Measurements from ENCODE around the gene LACTBL1.

Gene LACTBL1

DNA sequence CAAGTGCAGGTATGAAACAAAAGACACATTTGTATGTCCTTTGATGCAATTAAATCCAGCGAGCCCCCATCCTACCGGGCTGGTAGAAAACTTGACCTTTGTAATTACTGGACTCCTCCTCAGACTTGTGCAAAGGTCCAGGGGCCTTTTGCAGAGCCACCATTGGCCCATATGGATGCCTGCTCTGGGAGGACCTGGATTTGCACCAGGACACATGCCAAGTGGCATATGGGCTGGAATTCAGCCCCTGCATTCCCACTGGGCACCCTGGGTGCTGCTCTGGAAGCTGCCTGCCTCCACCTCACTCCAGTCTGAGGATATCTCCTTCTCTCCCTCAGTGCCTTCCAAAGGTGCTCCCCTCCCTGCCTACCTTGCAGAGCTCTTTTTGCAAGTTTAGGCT lies 36.0 kb downstream of the LACTBL1 start:
- H3K4me3 ChIP-seq (ENCODE audit: insufficient read depth, low read length, poor library complexity, severe bottlenecking), result no peak overlapping the region
- TF ChIP-seq, protein P1, sequence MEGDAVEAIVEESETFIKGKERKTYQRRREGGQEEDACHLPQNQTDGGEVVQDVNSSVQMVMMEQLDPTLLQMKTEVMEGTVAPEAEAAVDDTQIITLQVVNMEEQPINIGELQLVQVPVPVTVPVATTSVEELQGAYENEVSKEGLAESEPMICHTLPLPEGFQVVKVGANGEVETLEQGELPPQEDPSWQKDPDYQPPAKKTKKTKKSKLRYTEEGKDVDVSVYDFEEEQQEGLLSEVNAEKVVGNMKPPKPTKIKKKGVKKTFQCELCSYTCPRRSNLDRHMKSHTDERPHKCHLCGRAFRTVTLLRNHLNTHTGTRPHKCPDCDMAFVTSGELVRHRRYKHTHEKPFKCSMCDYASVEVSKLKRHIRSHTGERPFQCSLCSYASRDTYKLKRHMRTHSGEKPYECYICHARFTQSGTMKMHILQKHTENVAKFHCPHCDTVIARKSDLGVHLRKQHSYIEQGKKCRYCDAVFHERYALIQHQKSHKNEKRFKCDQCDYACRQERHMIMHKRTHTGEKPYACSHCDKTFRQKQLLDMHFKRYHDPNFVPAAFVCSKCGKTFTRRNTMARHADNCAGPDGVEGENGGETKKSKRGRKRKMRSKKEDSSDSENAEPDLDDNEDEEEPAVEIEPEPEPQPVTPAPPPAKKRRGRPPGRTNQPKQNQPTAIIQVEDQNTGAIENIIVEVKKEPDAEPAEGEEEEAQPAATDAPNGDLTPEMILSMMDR (IDR thresholded peaks at IDR 0.05; ENCODE audit: insufficient read depth, low read length, poor library complexity, severe bottlenecking), result no peak
- no peak for TF ChIP-seq EZH2phosphoT487 (conservative IDR thresholded peaks at IDR 0.05; ENCODE audit: low read length)
- H3K9me3 ChIP-seq (ENCODE audit: insufficient read depth, low read length), result peaks cover 17% of the 10 kb centered on the region; the same call in 1 of the 2 replicates
- H3K36me3 ChIP-seq (ENCODE audit: low read length), result no peaks in the 10 kb centered on the region
- no peaks in the 10 kb centered on the region for H3K9me2 ChIP-seq (replicated peaks; ENCODE audit: insufficient read depth, low read length)
- H3K27me3 ChIP-seq (ENCODE audit: low read length), result no peaks in the 10 kb centered on the region
- H4K20me1 ChIP-seq (ENCODE audit: low read depth, low read length), result no peaks in the 10 kb centered on the region
- H2AFZ ChIP-seq (ENCODE audit: low read depth, low read length, severe bottlenecking), result no peak overlapping the region
- no peaks in the 10 kb centered on the region for H3F3A ChIP-seq (ENCODE audit: insufficient read depth)
- no peaks in the 10 kb centered on the region for H3K79me2 ChIP-seq (ENCODE audit: insufficient read depth, low read length)
- no peak overlapping the region for H3K9ac ChIP-seq (ENCODE audit: low read length)
- H3K4me2 ChIP-seq (ENCODE audit: low read depth, low read length, poor library complexity, severe bottlenecking), result no peak overlapping the region
- H3K27ac ChIP-seq (ENCODE audit: low read depth, low read length), result no peak overlapping the region

DNA sequence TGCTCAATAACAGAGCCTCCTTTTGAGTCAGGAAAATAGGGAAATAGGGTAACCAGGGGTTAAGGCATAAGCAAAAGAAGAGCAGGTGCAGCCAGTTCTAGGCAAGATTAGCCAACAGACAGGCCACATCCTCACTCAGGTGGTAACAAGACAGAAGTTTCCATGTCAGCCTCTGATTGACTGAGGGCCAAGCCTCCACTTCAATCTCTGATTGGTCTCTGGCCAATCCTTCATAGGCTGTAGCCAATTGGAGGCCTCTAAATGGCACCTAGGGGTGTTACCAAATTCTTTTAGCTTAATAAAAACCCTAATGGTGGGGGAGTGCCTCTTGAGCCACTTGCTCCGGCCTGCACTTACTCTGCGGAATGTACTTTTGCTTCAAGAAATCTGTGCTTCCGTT lies 37.2 kb downstream of the LACTBL1 start:
- TF ChIP-seq, protein P1 (IDR thresholded peaks at IDR 0.05; ENCODE audit: insufficient read depth, low read length, poor library complexity, severe bottlenecking), result no peak
- no peak for TF ChIP-seq EZH2phosphoT487 (conservative IDR thresholded peaks at IDR 0.05; ENCODE audit: low read length)
- H3K27me3 ChIP-seq (ENCODE audit: low read length), result no peaks in the 10 kb centered on the region
- no peaks in the 10 kb centered on the region for H4K20me1 ChIP-seq (ENCODE audit: low read depth, low read length)
- no peak overlapping the region for H2AFZ ChIP-seq (ENCODE audit: low read depth, low read length, severe bottlenecking)
- no peak overlapping the region for H3K4me3 ChIP-seq (ENCODE audit: insufficient read depth, low read length, poor library complexity, severe bottlenecking)
- 0 out of 2 replicates have a peak, but pooled peaks cover 9% of the 10 kb centered on the region for H3K9me3 ChIP-seq (ENCODE audit: insufficient read depth, low read length)
- H3K36me3 ChIP-seq (ENCODE audit: low read length), result no peaks in the 10 kb centered on the region
- no peaks in the 10 kb centered on the region for H3K9me2 ChIP-seq (replicated peaks; ENCODE audit: insufficient read depth, low read length)
- H3K27ac ChIP-seq (ENCODE audit: low read depth, low read length), result no peak overlapping the region
- H3F3A ChIP-seq (ENCODE audit: insufficient read depth), result no peaks in the 10 kb centered on the region
- no peak overlapping the region for H3K4me2 ChIP-seq (ENCODE audit: low read depth, low read length, poor library complexity, severe bottlenecking)
- no peak overlapping the region for H3K9ac ChIP-seq (ENCODE audit: low read length)
- no peaks in the 10 kb centered on the region for H3K79me2 ChIP-seq (ENCODE audit: insufficient read depth, low read length)

DNA sequence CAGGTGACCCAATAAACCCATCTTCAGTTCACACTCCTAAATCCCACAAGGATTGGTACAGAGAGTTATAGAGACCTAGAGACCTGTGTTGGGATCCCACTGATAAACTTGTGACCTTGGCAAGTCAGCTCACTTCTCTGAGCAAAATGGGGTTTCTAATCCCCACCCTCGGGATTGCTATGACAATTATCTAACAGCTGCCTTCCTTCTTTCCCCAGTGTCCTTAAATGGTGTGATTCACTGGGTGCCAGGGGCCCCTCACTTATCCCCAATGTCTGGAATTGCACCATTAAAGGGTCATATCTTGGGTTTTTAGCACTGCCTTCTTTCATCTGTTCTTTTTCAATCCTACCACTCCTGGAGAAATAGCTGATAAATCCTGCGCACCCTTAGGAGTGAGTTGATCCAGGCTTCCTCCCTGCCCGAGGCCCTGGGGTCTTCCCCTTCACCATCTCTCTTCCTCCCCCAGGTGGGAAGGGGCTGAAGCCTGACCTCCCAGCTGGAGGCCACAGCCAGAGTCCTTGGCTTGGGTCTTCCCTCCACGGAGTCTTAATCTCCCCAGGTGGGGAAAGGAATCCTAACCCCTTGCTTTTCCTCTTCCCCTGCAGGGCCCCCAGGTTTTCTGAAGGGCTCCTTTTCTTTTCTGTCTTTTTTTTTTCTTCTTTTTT lies 39.7 kb downstream of the LACTBL1 start:
- H3K4me3 ChIP-seq (ENCODE audit: insufficient read depth, low read length, poor library complexity, severe bottlenecking), result no peak overlapping the region
- no peak overlapping the region for H3K27ac ChIP-seq (ENCODE audit: low read depth, low read length)
- no peak overlapping the region for H3K4me2 ChIP-seq (ENCODE audit: low read depth, low read length, poor library complexity, severe bottlenecking)
- H3K36me3 ChIP-seq (ENCODE audit: low read length), result no peaks in the 10 kb centered on the region
- no peaks in the 10 kb centered on the region for H3F3A ChIP-seq (ENCODE audit: insufficient read depth)
- no peaks in the 10 kb centered on the region for H3K79me2 ChIP-seq (ENCODE audit: insufficient read depth, low read length)
- no peaks in the 10 kb centered on the region for H4K20me1 ChIP-seq (ENCODE audit: low read depth, low read length)
- no peak for TF ChIP-seq EZH2phosphoT487 (conservative IDR thresholded peaks at IDR 0.05; ENCODE audit: low read length)
- TF ChIP-seq, protein P1 (IDR thresholded peaks at IDR 0.05; ENCODE audit: insufficient read depth, low read length, poor library complexity, severe bottlenecking), result no peak
- no peaks in the 10 kb centered on the region for H3K9me2 ChIP-seq (replicated peaks; ENCODE audit: insufficient read depth, low read length)
- H3K9me3 ChIP-seq (ENCODE audit: insufficient read depth, low read length), result no peaks in the 10 kb centered on the region
- H2AFZ ChIP-seq (ENCODE audit: low read depth, low read length, severe bottlenecking), result no peak overlapping the region
- no peaks in the 10 kb centered on the region for H3K27me3 ChIP-seq (ENCODE audit: low read length)
- no peak overlapping the region for H3K9ac ChIP-seq (ENCODE audit: low read length)

Measured in SU-DHL-6 (cell line).